Activated T-helper 17 cell treated with anti-CD3 and anti-CD28 coated beads, Interleukin-2, amount 50 U/mL, for 72 hours (primary cell): Measurements from ENCODE around the gene VGLL4. TPM values are rescaled to one million over a fixed set of nuclear protein-coding genes. Genes with fewer than 3 reads are reported as not detected.
"Not testable (repeated sequence)": the region's sequence is repeated elsewhere in the genome, so short reads cannot be mapped to it uniquely, and the experiment has no call there.

ENCODE experiments used
- ATAC-seq: fragments of 150-1000 bp; cut with Tn5 transposase; replicated peaks from 2 replicates; pipeline ENCODE4 v1.10.0; 2021; ENCODE audit warnings: mild to moderate bottlenecking, moderate library complexity
- H3K27ac Mint-ChIP-seq: one replicate; pipeline ENCODE4 v1.8.0; 2022; ENCODE audit warnings: mixed read lengths
- H3K27me3 Mint-ChIP-seq: one replicate; pipeline ENCODE4 v1.8.0; 2022; ENCODE audit warnings: mixed read lengths
- H3K36me3 Mint-ChIP-seq: one replicate; pipeline ENCODE4 v1.8.0; 2022; ENCODE audit warnings: low read depth, mild to moderate bottlenecking, mixed read lengths
- H3K4me1 Mint-ChIP-seq: one replicate; pipeline ENCODE4 v1.8.0; 2022; ENCODE audit warnings: mixed read lengths
- H3K4me3 Mint-ChIP-seq: one replicate; pipeline ENCODE4 v1.8.0; 2022; ENCODE audit warnings: mild to moderate bottlenecking, mixed read lengths
- H3K9me3 Mint-ChIP-seq: one replicate; pipeline ENCODE4 v1.8.0; 2022; ENCODE audit warnings: mixed read lengths
- total RNA-seq, 2 donors: library from RNA; stranded (reverse); gene quantifications; one replicate each; pipeline ENCODE4 v1.2.3, GENCODE V29; 2022

VGLL4 gene
- total RNA-seq, 2 donors from 2014 or later: 34.3 to 42.4 TPM

- not testable (repeated sequence) for H3K36me3 Mint-ChIP-seq, H3K27me3 Mint-ChIP-seq, ATAC-seq, H3K4me3 Mint-ChIP-seq, H3K27ac Mint-ChIP-seq, H3K4me1 Mint-ChIP-seq, H3K9me3 Mint-ChIP-seq
These were observed 132.1 kb downstream of the VGLL4 start for GRCh38 chr3:11511606-11512005.

GRCh38 chr3:11510356-11510755, 133.4 kb downstream of the VGLL4 start:
- H3K36me3 Mint-ChIP-seq: no peaks in the 10 kb centered on the region
- H3K4me1 Mint-ChIP-seq: peaks cover 6% of the 10 kb centered on the region
- no peak for ATAC-seq
- no peaks in the 10 kb centered on the region for H3K27me3 Mint-ChIP-seq
- no peak overlapping the region for H3K27ac Mint-ChIP-seq
- H3K9me3 Mint-ChIP-seq: no peaks in the 10 kb centered on the region
- H3K4me3 Mint-ChIP-seq: no peak overlapping the region

DNA sequence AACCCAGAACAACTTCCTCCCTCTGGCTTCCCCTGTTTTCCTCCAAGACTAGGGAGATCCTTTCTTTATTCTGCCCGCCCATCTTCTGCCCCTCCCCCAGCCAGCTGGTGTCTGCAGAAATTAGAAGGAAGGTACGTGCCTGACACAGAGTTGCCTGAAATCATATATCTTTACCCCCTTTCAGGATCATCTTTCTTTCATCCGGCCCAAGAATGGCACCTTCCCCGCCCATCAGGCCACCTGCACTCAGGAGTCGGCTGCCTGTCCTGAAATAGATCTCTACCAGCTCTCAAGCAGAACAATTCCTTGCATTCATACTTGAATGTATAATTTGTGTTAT, 133.7 kb downstream of the VGLL4 start:
- Mint-ChIP-seq H3K4me3 (no peak overlapping the region), H3K4me1 (peaks cover 6% of the 10 kb centered on the region), H3K9me3 (no peaks in the 10 kb centered on the region), H3K36me3 (no peaks in the 10 kb centered on the region), H3K27ac (no peak overlapping the region), H3K27me3 (no peaks in the 10 kb centered on the region)
- ATAC-seq: no peak

- H3K4me3 Mint-ChIP-seq: no peak overlapping the region
- no peaks in the 10 kb centered on the region for H3K27me3 Mint-ChIP-seq
- no peak for ATAC-seq
- peaks cover 6% of the 10 kb centered on the region for H3K4me1 Mint-ChIP-seq
- H3K9me3 Mint-ChIP-seq: no peaks in the 10 kb centered on the region
- no peaks in the 10 kb centered on the region for H3K36me3 Mint-ChIP-seq
- no peak overlapping the region for H3K27ac Mint-ChIP-seq
These were observed 134.3 kb downstream of the VGLL4 start for GRCh38 chr3:11509173-11510000.

DNA sequence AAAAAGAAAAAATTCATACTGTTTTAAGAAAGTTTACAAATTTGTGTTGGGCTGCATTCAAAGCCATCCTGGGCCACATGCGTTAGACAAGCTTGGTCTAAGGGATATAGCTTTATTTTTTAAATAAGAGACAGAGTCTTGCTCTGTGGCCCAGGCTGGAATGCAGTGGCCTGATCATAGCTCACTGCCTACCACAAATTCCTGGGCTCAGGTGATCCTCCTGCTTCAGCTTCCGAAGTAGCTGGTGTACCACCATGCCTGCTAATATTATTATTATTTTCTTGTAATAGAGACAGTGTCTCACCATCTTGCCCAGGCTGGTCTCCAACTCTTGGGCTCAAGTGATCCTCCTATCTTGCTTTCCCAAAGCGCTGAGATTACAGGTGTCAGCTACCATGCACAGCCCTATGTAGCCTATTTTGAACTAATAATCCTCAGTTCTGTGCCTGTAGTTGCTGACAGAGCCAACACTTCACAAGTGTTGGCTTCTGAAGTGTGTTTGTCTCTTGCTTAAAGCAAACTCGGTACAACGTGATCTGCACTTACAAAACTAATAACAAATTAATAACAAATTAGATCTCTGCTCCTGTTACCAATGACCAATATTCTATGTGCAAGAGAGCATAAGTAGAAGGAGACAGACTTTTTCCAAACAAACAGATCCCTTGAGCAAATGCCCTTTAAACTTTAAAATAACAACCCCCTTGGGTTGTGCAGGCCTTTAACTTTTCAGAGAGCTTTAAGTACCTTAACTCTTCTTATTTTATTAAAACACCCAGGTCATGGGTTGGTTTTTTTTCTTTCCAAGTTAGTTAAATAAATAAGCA, 135.2 kb downstream of the VGLL4 start:
- Mint-ChIP-seq H3K36me3 (no peaks in the 10 kb centered on the region), H3K4me3 (no peak overlapping the region), H3K9me3 (no peaks in the 10 kb centered on the region), H3K4me1 (peaks cover 6% of the 10 kb centered on the region), H3K27me3 (no peaks in the 10 kb centered on the region), H3K27ac (no peak overlapping the region)
- no peak for ATAC-seq

- no peaks in the 10 kb centered on the region for H3K9me3 Mint-ChIP-seq
- no peaks in the 10 kb centered on the region for H3K27me3 Mint-ChIP-seq
- ATAC-seq: no peak
- peaks cover 6% of the 10 kb centered on the region for H3K4me1 Mint-ChIP-seq
- no peak overlapping the region for H3K27ac Mint-ChIP-seq
- no peaks in the 10 kb centered on the region for H3K36me3 Mint-ChIP-seq
- H3K4me3 Mint-ChIP-seq: no peak overlapping the region
These were observed 136.0 kb downstream of the VGLL4 start for GRCh38 chr3:11507719-11508118.

Other genes starting within 250 kb of the VGLL4 start
- gene TAMM41, start 203.0 kb upstream of the VGLL4 start, total RNA-seq: 10 to 100 TPM; 19.7 to 22.8 TPM